Measurements from ENCODE around the gene PRKCE. TPM values are rescaled to one million over a fixed set of nuclear protein-coding genes. Genes with fewer than 3 reads are reported as not detected.

Gene PRKCE
- total and polyA plus RNA-seq, 2 of the 8 experiments (the other 6 are each of a cell fraction or from before 2014, with no cell fraction given), result 0.54 to 2.1 TPM

GRCh38 chr2:46136481-46136880 is 485.0 kb downstream of the PRKCE start:
- no peak overlapping the region for H2BK20ac ChIP-seq (ENCODE audit: low read length)
- no peak overlapping the region for H3K27ac ChIP-seq (ENCODE audit: low read depth, low read length)
- H3K79me2 ChIP-seq (ENCODE audit: control insufficient read depth in 1 of 2, insufficient read depth in 2 of 2, low read length in 2 of 2), result no peaks in the 10 kb centered on the region
- no peak overlapping the region for H3K9ac ChIP-seq (replicated peaks in 1 of 4; ENCODE audit: extremely low read depth in 1 of 4, low read depth in 3 of 4, low read length in 3 of 4)
- H2AFZ ChIP-seq (ENCODE audit: low read length), result no peak overlapping the region
- DNase-seq (ENCODE audit: low read depth in 1 of 2, low spot score in 2 of 2), result no peak
- H2BK5ac ChIP-seq (ENCODE audit: low read depth, low read length), result no peak overlapping the region
- no peak overlapping the region for H3K4ac ChIP-seq (replicated peaks; ENCODE audit: insufficient read length, low read depth, low read length)
- 84% methylated on average over 5 of the region's 5 CpGs; no CpG with 5 or more reads in 1 of the 2 experiments for WGBS, 2 experiments (ENCODE audit: extremely low coverage in 1 of 2, insufficient coverage in 1 of 2, insufficient read length in 1 of 2, insufficient replicate concordance in 2 of 2, low coverage in 1 of 2, low lambda C conversion rate in 2 of 2, missing lambda C conversion rate in 1 of 2)
- no peaks in the 10 kb centered on the region for H3K27me3 ChIP-seq (replicated peaks in 1 of 4; ENCODE audit: control insufficient read depth in 3 of 4, extremely low read depth in 1 of 4, insufficient read depth in 3 of 4, low read length in 3 of 4)
- H3K79me1 ChIP-seq (ENCODE audit: low read depth, low read length), result no peaks in the 10 kb centered on the region
- H3K4me3 ChIP-seq (ENCODE audit: extremely low read depth in 1 of 4, insufficient read depth in 2 of 4, low read depth in 3 of 4, low read length in 4 of 4), result no peak overlapping the region
- TF ChIP-seq BCL11A (IDR thresholded peaks at IDR 0.05; ENCODE audit: low read depth in 2 of 2, low read length in 2 of 2) (no peak), SP1 (IDR thresholded peaks at IDR 0.05; ENCODE audit: low read depth, low read length) (no peak), TAF7 (optimal IDR thresholded peaks at IDR 0.05; ENCODE audit: borderline replicate concordance, low read depth, low read length) (no peak), BACH1 (IDR thresholded peaks at IDR 0.05; ENCODE audit: low read length) (no peak), SP2 (IDR thresholded peaks at IDR 0.05; ENCODE audit: low read length) (no peak), NRF1 (IDR thresholded peaks at IDR 0.05; ENCODE audit: low read depth, low read length) (no peak), SIN3A (conservative IDR thresholded peaks at IDR 0.05 in 1 of 2, IDR thresholded peaks at IDR 0.05 in 1 of 2; ENCODE audit: low read depth in 1 of 2, low read length in 2 of 2) (no peak), RBBP5 (IDR thresholded peaks at IDR 0.05; ENCODE audit: borderline replicate concordance, low read depth, low read length) (no peak), TBP (IDR thresholded peaks at IDR 0.05; ENCODE audit: low read depth, low read length) (no peak), USF2 (IDR thresholded peaks at IDR 0.05; ENCODE audit: low read length) (no peak), NANOG (IDR thresholded peaks at IDR 0.05; ENCODE audit: insufficient read depth, low read depth, low read length, poor library complexity, severe bottlenecking) (no peak), TCF12 (IDR thresholded peaks at IDR 0.05; ENCODE audit: low read depth, low read length) (no peak), BRCA1 (IDR thresholded peaks at IDR 0.05; ENCODE audit: low read depth, low read length) (no peak), CBX8 (IDR thresholded peaks at IDR 0.05; ENCODE audit: borderline replicate concordance, low read depth, low read length) (no peak)
- no peaks in the 10 kb centered on the region for H3K23me2 ChIP-seq (ENCODE audit: low read depth, low read length)
- no peak overlapping the region for H3K14ac ChIP-seq (ENCODE audit: insufficient read length)
- no peak overlapping the region for H2BK15ac ChIP-seq (ENCODE audit: low read length)
- no peak overlapping the region for H2BK12ac ChIP-seq (ENCODE audit: low read depth, low read length)
- H4K20me1 ChIP-seq (replicated peaks in 1 of 2; ENCODE audit: control insufficient read depth in 1 of 2, insufficient read depth in 2 of 2, low read length in 2 of 2), result no peaks in the 10 kb centered on the region
- H3K36me3 ChIP-seq (ENCODE audit: control insufficient read depth in 2 of 4, insufficient read depth in 4 of 4, low read length in 3 of 4), result no peaks in the 10 kb centered on the region
- H3K4me2 ChIP-seq (ENCODE audit: insufficient read depth in 1 of 2, low read depth in 2 of 2, low read length in 2 of 2), result no peak overlapping the region
- ChIA-PET POLR2A (ENCODE audit: partially characterized antibody) (no interaction called here), CTCF (ENCODE audit: partially characterized antibody) (interaction anchor here (0.8 kb wide), 1 partner anchor 10 kb away, joined by 3 read pairs; no protein-coding TSS in a partner anchor)
- peak overlapping the region; percentile 11 for H4K91ac ChIP-seq (replicated peaks; ENCODE audit: insufficient read length, low read length)
- no peak overlapping the region for H2AK5ac ChIP-seq (ENCODE audit: low read depth, low read length)
- no peak overlapping the region for H4K5ac ChIP-seq (ENCODE audit: insufficient read length, low read depth, low read length)
- H3K56ac ChIP-seq (replicated peaks; ENCODE audit: insufficient read length, low read depth, low read length), result no peak overlapping the region
- 0 out of 7 replicates have a peak, but pooled peaks cover 0 to 2% (median under 1%) of the 10 kb centered on the region in 4 experiments for H3K4me1 ChIP-seq (replicated peaks in 1 of 4; ENCODE audit: control insufficient read depth in 3 of 4, insufficient read depth in 4 of 4, low read length in 3 of 4)
- no peak overlapping the region for H4K8ac ChIP-seq (ENCODE audit: extremely low read depth, insufficient read depth, low read length)
- no peak overlapping the region for H3K18ac ChIP-seq (ENCODE audit: extremely low read depth, low read length)
- H2BK120ac ChIP-seq (replicated peaks; ENCODE audit: low read depth, low read length), result no peak overlapping the region
- no peak overlapping the region for H3K23ac ChIP-seq (ENCODE audit: insufficient read length)
- no peak for FAIRE-seq
- no peaks in the 10 kb centered on the region for H3K9me3 ChIP-seq (ENCODE audit: insufficient read depth in 2 of 2, low read depth in 1 of 2, low read length in 1 of 2)
